ENCODE measurements around the gene XPC.
"Not testable (repeated sequence)": the region's sequence is repeated elsewhere in the genome, so short reads cannot be mapped to it uniquely, and the experiment has no call there.

Gene XPC

GRCh38 chr3:14178247-14179113 is at the start of gene XPC, which contains the start of gene LSM3:
TSS of gene XPC (minus strand) at chr3:14178601. CDS start at chr3:14178568, 33 bp downstream.
TSS of gene LSM3 (plus strand) at chr3:14178817. CDS start at chr3:14178861, 44 bp downstream.
- peak; percentile 99 for DNase-seq

GRCh38 chr3:14227856-14228255 is 49.5 kb upstream of the XPC start:
- DNase-seq, result no peak

GRCh38 chr3:14226351-14226750 is 48.0 kb upstream of the XPC start:
- DNase-seq, result not testable (repeated sequence)

GRCh38 chr3:14225421-14225820 is 47.0 kb upstream of the XPC start:
- no peak for DNase-seq

- no peak for DNase-seq
Observed at GRCh38 chr3:14224895-14225294, 46.5 kb upstream of the XPC start.

- DNase-seq, result no peak
Observed at GRCh38 chr3:14223595-14223994, 45.2 kb upstream of the XPC start.

GRCh38 chr3:14222900-14223594 is 44.6 kb upstream of the XPC start:
- DNase-seq, result no peak

- DNase-seq, result no peak
Observed at GRCh38 chr3:14222457-14222856, 44.1 kb upstream of the XPC start.

GRCh38 chr3:14221902-14222301 is 43.5 kb upstream of the XPC start:
- no peak for DNase-seq

- DNase-seq, result no peak
Observed at GRCh38 chr3:14220933-14221332, 42.5 kb upstream of the XPC start.

- no peak for DNase-seq
Observed at GRCh38 chr3:14218355-14218754, 40.0 kb upstream of the XPC start.

GRCh38 chr3:14216257-14217048 is 38.1 kb upstream of the XPC start:
- no peak for DNase-seq

- no peak for DNase-seq
Observed at GRCh38 chr3:14214764-14215163, 36.4 kb upstream of the XPC start.

- no peak for DNase-seq
Observed at GRCh38 chr3:14213066-14213774, 34.8 kb upstream of the XPC start.

- DNase-seq, result no peak
Observed at GRCh38 chr3:14212032-14212431, 33.6 kb upstream of the XPC start.

- DNase-seq, result no peak
Observed at GRCh38 chr3:14211621-14212020, 33.2 kb upstream of the XPC start.

GRCh38 chr3:14210843-14211594 is 32.6 kb upstream of the XPC start:
- DNase-seq, result no peak

- DNase-seq, result no peak
Observed at GRCh38 chr3:14210290-14210688, 31.9 kb upstream of the XPC start.

- DNase-seq, result no peak
Observed at GRCh38 chr3:14209581-14210289, 31.3 kb upstream of the XPC start.

GRCh38 chr3:14208977-14209394 is 30.6 kb upstream of the XPC start:
- DNase-seq, result no peak

GRCh38 chr3:14208168-14208567 is 29.8 kb upstream of the XPC start:
- no peak for DNase-seq

All from NCI-H1092 (cell line).